Naive thymus-derived CD4-positive, alpha-beta T cell (primary cell): ENCODE data around the gene SLC6A18. TPM values are rescaled to one million over a fixed set of nuclear protein-coding genes. Genes with fewer than 3 reads are reported as not detected.

Source experiments
- ATAC-seq: fragments of 150-1000 bp; cut with Tn5 transposase; 2 replicates; pipeline ENCODE4 v1.10.0; 2021; ENCODE audit warnings: mild to moderate bottlenecking, moderate library complexity
- CTCF ChIA-PET: fragments of 350-600 bp; sonication (Branson Sonifier 250); formaldehyde crosslinking; loops from one replicate; lab custom pipeline; 2021; ENCODE audit warnings: antibody characterized with exemption; lab: Charles Lee
- POLR2A ChIA-PET: fragments of 350-600 bp; sonication (Branson Sonifier 250); formaldehyde crosslinking; loops from one replicate; lab custom pipeline; 2021; ENCODE audit warnings: antibody characterized with exemption, inconsistent platforms; lab: Charles Lee
- DNase-seq, 9 donors: peaks; one replicate each; pipeline versions ENCODE4 v3.0.0 to v3.0.0-alpha.2; 2020 to 2022; ENCODE audit warnings: mixed read lengths in 1 of 9
- H3K27ac ChIP-seq: one replicate; pipeline ENCODE4 v1.7.0; 2013; ENCODE audit warnings: mild to moderate bottlenecking, low read depth, low read length, moderate library complexity
- H3K27me3 ChIP-seq, 2 donors: one replicate each; pipeline ENCODE4 v1.7.0; 2013; ENCODE audit warnings: low read length in 2 of 2, mild to moderate bottlenecking in 2 of 2, moderate library complexity in 2 of 2; ENCODE audit not compliant: control insufficient read depth in 2 of 2, insufficient read depth in 2 of 2
- H3K36me3 ChIP-seq, 3 experiments: 1 replicate in 2 of 3; 2 replicates in 1 of 3; pipeline ENCODE4 v1.7.0; 2013; ENCODE audit warnings: low read length in 3 of 3, mild to moderate bottlenecking in 3 of 3, moderate library complexity in 1 of 3; ENCODE audit not compliant: insufficient read depth in 3 of 3, control insufficient read depth in 2 of 3
- H3K4me1 ChIP-seq, 2 donors: one replicate each; pipeline ENCODE4 v1.7.0; 2013; ENCODE audit warnings: low read length in 2 of 2, mild to moderate bottlenecking in 2 of 2, moderate library complexity in 1 of 2; ENCODE audit not compliant: control insufficient read depth in 2 of 2, insufficient read depth in 2 of 2
- H3K4me3 ChIP-seq: 2 replicates; pipeline ENCODE4 v1.7.0; 2013; ENCODE audit warnings: mild to moderate bottlenecking, low read length
- H3K9me3 ChIP-seq, 3 experiments: 1 replicate in 2 of 3; 2 replicates in 1 of 3; pipeline ENCODE4 v1.7.0; 2013; ENCODE audit warnings: low read length in 3 of 3; ENCODE audit not compliant: control insufficient read depth in 2 of 3
- H3K27ac Mint-ChIP-seq, 9 donors: one replicate each; pipeline ENCODE4 v1.8.0; 2020 to 2022; ENCODE audit warnings: mixed read lengths in 9 of 9, mild to moderate bottlenecking in 8 of 9, moderate library complexity in 5 of 9, inconsistent platforms in 2 of 9
- H3K27me3 Mint-ChIP-seq, 5 donors: one replicate each; pipeline ENCODE4 v1.8.0; 2021 to 2022; ENCODE audit warnings: mixed read lengths in 5 of 5, mild to moderate bottlenecking in 1 of 5
- H3K36me3 Mint-ChIP-seq, 5 donors: one replicate each; pipeline ENCODE4 v1.8.0; 2020 to 2022; ENCODE audit warnings: mixed read lengths in 5 of 5, mild to moderate bottlenecking in 3 of 5, inconsistent platforms in 1 of 5
- H3K4me1 Mint-ChIP-seq, 7 donors: one replicate each; pipeline ENCODE4 v1.8.0; 2020 to 2022; ENCODE audit warnings: mixed read lengths in 7 of 7, mild to moderate bottlenecking in 3 of 7, inconsistent platforms in 1 of 7
- H3K4me3 Mint-ChIP-seq, 10 donors: one replicate each; pipeline ENCODE4 v1.8.0; 2020 to 2022; ENCODE audit warnings: mild to moderate bottlenecking in 10 of 10, mixed read lengths in 10 of 10, moderate library complexity in 6 of 10, inconsistent platforms in 2 of 10
- H3K9me3 Mint-ChIP-seq, 11 donors: one replicate each; pipeline ENCODE4 v1.8.0; 2020 to 2022; ENCODE audit warnings: mixed read lengths in 11 of 11, mild to moderate bottlenecking in 4 of 11, inconsistent platforms in 1 of 11, moderate library complexity in 1 of 11
- intact Hi-C, 2 donors: fragments of 100-400 bp; cut with micrococcal nuclease; formaldehyde crosslinking; loops; one replicate each; pipeline ENCODE4 v1.15.1; 2023
- polyA plus RNA-seq, 2 donors: library from polyadenylated mRNA; unstranded; fragments of 300-500 nt; fragmentation: Illumina TruSeq; gene quantifications; one replicate each; pipeline ENCODE4 v1.2.3, GENCODE V29; 2021
- total RNA-seq, 6 experiments: library from RNA in 5 of 6; stranded (reverse) in 5 of 6; gene quantifications; 1 replicate in 5 of 6; 2 replicates in 1 of 6; pipeline ENCODE4 v1.2.3 and lab custom pipeline; 2021 to 2026

The SLC6A18 gene
- total and polyA plus RNA-seq, 7 experiments from 2014 or later: not detected

GRCh38 chr5:1209896-1210776, 15.0 kb upstream of the SLC6A18 start:
- Mint-ChIP-seq H3K9me3 (no peaks in the 10 kb centered on the region), H3K27me3 (peaks cover 0 to 9% (median 0%) of the 10 kb centered on the region in 5 donors), H3K4me3 (no peak overlapping the region), H3K4me1 (peaks cover 0 to 4% (median 0%) of the 10 kb centered on the region in 7 donors), H3K27ac (no peak overlapping the region), H3K36me3 (no peaks in the 10 kb centered on the region)
- ChIA-PET POLR2A (no interaction called here), CTCF (no interaction called here)
- no peaks in the 10 kb centered on the region for H3K27me3 ChIP-seq
- no peaks in the 10 kb centered on the region for H3K36me3 ChIP-seq
- H3K27ac ChIP-seq: no peak overlapping the region
- H3K4me1 ChIP-seq: no peaks in the 10 kb centered on the region
- DNase-seq (no peak), ATAC-seq (no peak)
- H3K4me3 ChIP-seq: no peak overlapping the region
- intact Hi-C loops: no loop called here
- H3K9me3 ChIP-seq: no peaks in the 10 kb centered on the region

DNA sequence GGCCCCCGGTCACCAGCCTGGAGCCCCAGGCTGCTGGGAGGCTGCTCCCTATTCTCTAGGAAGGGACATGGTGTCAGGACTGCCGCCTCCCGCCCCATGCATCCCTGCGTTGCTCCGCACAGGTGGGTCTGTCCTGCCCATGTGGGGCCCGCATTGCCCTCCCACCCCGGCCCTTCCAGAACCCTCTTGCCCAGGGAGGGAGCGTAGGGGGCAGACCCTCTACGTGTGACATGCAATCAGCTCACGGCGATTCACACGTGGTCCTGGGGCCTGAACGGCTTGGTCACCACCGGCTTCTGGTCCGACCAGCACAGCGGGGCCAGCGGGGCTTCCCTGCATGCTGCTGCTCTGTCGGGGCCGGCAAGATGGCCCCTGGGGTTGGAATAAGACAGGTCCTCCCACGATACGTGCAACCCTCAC, 14.3 kb upstream of the SLC6A18 start:
- H3K27me3 ChIP-seq: no peaks in the 10 kb centered on the region
- intact Hi-C loops: no loop called here

GRCh38 chr5:1211701-1212100, 13.5 kb upstream of the SLC6A18 start:
- ATAC-seq (no peak), DNase-seq (no peak)
- Mint-ChIP-seq H3K27me3 (peaks cover 0 to 4% (median 0%) of the 10 kb centered on the region in 5 donors), H3K9me3 (no peaks in the 10 kb centered on the region), H3K36me3 (no peaks in the 10 kb centered on the region), H3K4me1 (peaks cover 0 to 4% (median 0%) of the 10 kb centered on the region in 7 donors), H3K4me3 (no peak overlapping the region), H3K27ac (no peak overlapping the region)
- H3K27ac ChIP-seq: no peak overlapping the region
- ChIA-PET CTCF (no interaction called here), POLR2A (no interaction called here)
- intact Hi-C loops: no loop called here
- no peaks in the 10 kb centered on the region for H3K4me1 ChIP-seq
- no peaks in the 10 kb centered on the region for H3K27me3 ChIP-seq
- H3K36me3 ChIP-seq: no peaks in the 10 kb centered on the region
- H3K4me3 ChIP-seq: no peak overlapping the region
- no peaks in the 10 kb centered on the region for H3K9me3 ChIP-seq

More for the DNA sequence above, 14.3 kb upstream of the SLC6A18 start:
- no peaks in the 10 kb centered on the region for H3K36me3 ChIP-seq
- no peak for DNase-seq
- POLR2A ChIA-PET: no interaction called here
- no peaks in the 10 kb centered on the region for H3K9me3 Mint-ChIP-seq
- H3K27ac Mint-ChIP-seq: no peak overlapping the region
- H3K27ac ChIP-seq: no peak overlapping the region
- H3K4me1 Mint-ChIP-seq: peaks cover 0 to 4% (median 0%) of the 10 kb centered on the region in 7 donors
- no peak overlapping the region for H3K4me3 ChIP-seq
- H3K27me3 Mint-ChIP-seq: peaks cover 0 to 9% (median 0%) of the 10 kb centered on the region in 5 donors
- H3K36me3 Mint-ChIP-seq: no peaks in the 10 kb centered on the region
- H3K4me3 Mint-ChIP-seq: no peak overlapping the region
- H3K4me1 ChIP-seq: no peaks in the 10 kb centered on the region
- CTCF ChIA-PET: no interaction called here
- no peaks in the 10 kb centered on the region for H3K9me3 ChIP-seq
- no peak for ATAC-seq

DNA sequence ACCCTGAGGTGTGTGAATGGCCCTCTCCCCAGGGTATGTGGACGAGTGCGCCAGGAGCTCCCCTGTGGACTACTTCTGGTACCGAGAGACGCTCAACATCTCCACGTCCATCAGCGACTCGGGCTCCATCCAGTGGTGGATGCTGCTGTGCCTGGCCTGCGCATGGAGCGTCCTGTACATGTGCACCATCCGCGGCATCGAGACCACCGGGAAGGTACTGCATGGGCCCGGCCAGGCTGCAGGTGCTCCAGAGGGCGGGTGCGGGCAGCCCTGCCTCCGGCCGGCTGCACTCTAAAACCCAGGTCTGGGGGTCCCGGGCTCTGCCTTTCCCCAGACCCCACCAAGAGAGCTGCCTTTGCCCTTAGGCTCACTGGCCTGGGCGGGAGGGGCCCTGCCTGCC, 12.9 kb upstream of the SLC6A18 start:
- DNase-seq: no peak
- Histone ChIP-seq H3K27ac (no peak overlapping the region), H3K36me3 (no peaks in the 10 kb centered on the region), H3K27me3 (no peaks in the 10 kb centered on the region), H3K4me3 (no peak overlapping the region), H3K9me3 (no peaks in the 10 kb centered on the region), H3K4me1 (no peaks in the 10 kb centered on the region)
- no peaks in the 10 kb centered on the region for H3K9me3 Mint-ChIP-seq
- intact Hi-C loops: no loop called here
- ATAC-seq: no peak
- CTCF ChIA-PET: no interaction called here
- POLR2A ChIA-PET: no interaction called here
- H3K4me3 Mint-ChIP-seq: no peak overlapping the region
- no peak overlapping the region for H3K27ac Mint-ChIP-seq
- H3K36me3 Mint-ChIP-seq: no peaks in the 10 kb centered on the region
- peaks cover 0 to 4% (median 0%) of the 10 kb centered on the region in 5 donors for H3K27me3 Mint-ChIP-seq
- H3K4me1 Mint-ChIP-seq: peaks cover 0 to 4% (median 0%) of the 10 kb centered on the region in 7 donors

DNA sequence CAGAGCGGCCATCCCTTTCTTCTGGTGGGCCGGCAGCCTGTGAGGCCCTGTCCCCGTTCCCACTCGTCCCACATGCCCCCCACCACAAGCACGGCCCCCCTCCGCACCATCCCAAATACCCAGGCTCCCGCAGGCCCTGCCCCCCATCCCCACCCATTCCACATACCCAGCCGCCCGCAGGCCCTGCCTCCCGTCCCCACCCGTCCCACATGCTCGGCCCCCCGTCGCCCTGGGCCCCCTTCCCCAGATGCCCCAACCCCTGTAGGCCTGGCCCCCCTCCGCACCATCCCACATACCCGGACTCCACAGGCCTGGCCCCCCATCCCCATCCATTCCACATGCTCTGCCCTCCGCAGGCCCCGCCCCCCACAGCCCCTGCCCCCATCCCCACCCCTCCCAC, 12.3 kb upstream of the SLC6A18 start:
- Mint-ChIP-seq H3K4me3 (no peak overlapping the region), H3K36me3 (no peaks in the 10 kb centered on the region), H3K27me3 (peaks cover 0 to 5% (median 0%) of the 10 kb centered on the region in 5 donors), H3K27ac (no peak overlapping the region), H3K4me1 (peaks cover 0 to 3% (median 2%) of the 10 kb centered on the region in 7 donors), H3K9me3 (no peaks in the 10 kb centered on the region)
- no peak for ATAC-seq
- ChIA-PET POLR2A (no interaction called here), CTCF (no interaction called here)
- Histone ChIP-seq H3K27ac (no peak overlapping the region), H3K4me1 (no peaks in the 10 kb centered on the region), H3K4me3 (no peak overlapping the region), H3K36me3 (no peaks in the 10 kb centered on the region), H3K9me3 (no peaks in the 10 kb centered on the region), H3K27me3 (no peaks in the 10 kb centered on the region)
- no peak for DNase-seq
- intact Hi-C loops: no loop called here

DNA sequence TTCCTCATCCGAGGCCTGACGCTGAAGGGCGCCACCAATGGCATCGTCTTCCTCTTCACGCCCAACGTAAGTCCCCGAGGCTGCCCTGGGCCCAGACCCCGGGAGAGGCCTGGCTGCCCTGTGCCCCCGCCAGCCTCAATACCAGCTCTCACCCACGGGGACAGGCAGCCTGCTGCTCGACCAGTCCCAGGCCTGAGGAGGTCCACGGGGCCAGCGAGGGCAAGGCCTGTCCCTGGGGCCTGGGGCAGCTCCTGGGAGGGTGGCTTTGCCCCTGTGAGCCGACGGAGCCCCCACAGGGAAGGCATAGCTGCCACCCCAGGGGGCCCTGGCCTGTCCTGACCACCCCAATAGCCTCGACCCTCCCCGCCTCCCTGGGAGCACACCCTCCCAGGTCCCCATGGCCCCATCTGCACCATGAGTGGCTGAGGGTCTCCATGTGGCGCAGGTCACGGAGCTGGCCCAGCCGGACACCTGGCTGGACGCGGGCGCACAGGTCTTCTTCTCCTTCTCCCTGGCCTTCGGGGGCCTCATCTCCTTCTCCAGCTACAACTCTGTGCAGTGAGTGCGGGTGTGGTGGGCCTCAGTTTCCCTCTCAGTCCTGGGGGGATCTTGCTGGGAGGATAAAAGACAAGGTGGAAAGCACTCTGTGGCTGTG, 11.5 kb upstream of the SLC6A18 start:
- Mint-ChIP-seq H3K4me1 (peaks cover 0 to 6% (median 4%) of the 10 kb centered on the region in 7 donors), H3K9me3 (no peaks in the 10 kb centered on the region), H3K27ac (peak overlapping the region in 1 of 9 donors; percentile 25), H3K36me3 (no peaks in the 10 kb centered on the region), H3K27me3 (peaks cover 0 to 8% (median 0%) of the 10 kb centered on the region in 5 donors), H3K4me3 (no peak overlapping the region)
- Histone ChIP-seq H3K27ac (no peak overlapping the region), H3K27me3 (no peaks in the 10 kb centered on the region), H3K36me3 (no peaks in the 10 kb centered on the region), H3K4me3 (no peak overlapping the region), H3K9me3 (no peaks in the 10 kb centered on the region), H3K4me1 (no peaks in the 10 kb centered on the region)
- ChIA-PET POLR2A (no interaction called here), CTCF (no interaction called here)
- DNase-seq (no peak), ATAC-seq (no peak)
- intact Hi-C loops: no loop called here
